K562 (cell line): Measurements from ENCODE around the gene ZNF358. TPM values are rescaled to one million over a fixed set of nuclear protein-coding genes. Genes with fewer than 3 reads are reported as not detected.

Experiments
- BACH1 ChIP-seq: fragments of 200-800 bp; sonication (Bioruptor generic); IDR thresholded peaks from 2 replicates; pipeline ENCODE4 v1.6.1; 2016; ENCODE audit warnings: missing genetic modification characterization, missing compliant biosample characterization
- C11orf30 ChIP-seq: fragments of 450-650 bp; IDR thresholded peaks from 2 replicates; pipeline ENCODE4 v1.6.1; 2016; ENCODE audit warnings: low read depth, mild to moderate bottlenecking
- CREM ChIP-seq: IDR thresholded peaks from 2 replicates; pipeline ENCODE4 v1.6.1; 2014; ENCODE audit warnings: antibody characterized with exemption, low read depth
- DEAF1 ChIP-seq: fragments of 450-650 bp; formaldehyde crosslinking; IDR thresholded peaks from 2 replicates; pipeline ENCODE4 v1.4.0; 2020; ENCODE audit warnings: mild to moderate bottlenecking, moderate library complexity
- EP300 ChIP-seq: IDR thresholded peaks from 2 replicates; pipeline ENCODE4 v1.6.1; 2012; ENCODE audit warnings: low read length, improper control_type of control experiment
- HOXB6 ChIP-seq: fragments of 250-450 bp; sonication (Bioruptor Pico); IDR thresholded peaks from 2 replicates; pipeline ENCODE4 v1.5.1; 2022; ENCODE audit warnings: mild to moderate bottlenecking, borderline replicate concordance
- MED1 ChIP-seq: sonication (generic); formaldehyde crosslinking; IDR thresholded peaks from 2 replicates; pipeline ENCODE4 v1.8.1; 2023; ENCODE audit warnings: missing genetic modification reagents, borderline replicate concordance
- NCOA1 ChIP-seq: fragments of 450-650 bp; IDR thresholded peaks from 2 replicates; pipeline ENCODE4 v1.6.1; 2016; ENCODE audit warnings: low read depth
- NR4A1 ChIP-seq, 2 experiments: fragments of 250-450 bp in 1 of 2; fragments of 450-650 bp in 1 of 2; sonication (Bioruptor Pico) in 1 of 2; IDR thresholded peaks; 2 replicates each; pipeline versions ENCODE4 v1.4.0 to v1.6.1; 2016 to 2020; ENCODE audit warnings: mild to moderate bottlenecking in 2 of 2, missing compliant biosample characterization in 1 of 2, missing genetic modification characterization in 1 of 2, moderate library complexity in 1 of 2
- SIN3B ChIP-seq: fragments of 450-650 bp; IDR thresholded peaks from 2 replicates; pipeline ENCODE4 v1.6.1; 2017; ENCODE audit warnings: low read depth, mild to moderate bottlenecking, moderate library complexity
- SRSF9 ChIP-seq: fragments of 200-400 bp; formaldehyde crosslinking; IDR thresholded peaks from 2 replicates; pipeline ENCODE4 v1.6.1; 2017; ENCODE audit warnings: low read depth, low read length, borderline replicate concordance
- polyA plus RNA-seq, 8 experiments: library from polyadenylated mRNA; depleted of rRNA in 4 of 8; stranded (reverse) in 5 of 8; unstranded in 3 of 8; fragments of >200 nt; fragmentation: Nextera tagmentation in 2 of 8; fragmentation: Illumina TruSeq in 1 of 8; extraction: Ambion mirVana in 2 of 8; extraction: Trizol in 1 of 8; gene quantifications; 2 replicates each; pipeline versions ENCODE4 v1.2.1 to v1.2.3, GENCODE V29; 2011 to 2014; ENCODE audit warnings: inconsistent platforms in 1 of 8, missing spikeins in 1 of 8
- total RNA-seq, 7 experiments: library from RNA; depleted of rRNA in 6 of 7; stranded (reverse); fragments of >200 nt in 6 of 7; fragmentation: Illumina TruSeq in 2 of 7; extraction: Trizol in 2 of 7; gene quantifications; 2 replicates each; pipeline versions ENCODE4 v1.2.1 to v1.2.3, GENCODE V29; 2011 to 2021; ENCODE audit warnings: low replicate concordance in 1 of 7
- TF ChIP-seq, protein P1 (sequence below): fragments of 450-650 bp; IDR thresholded peaks from 2 replicates; pipeline ENCODE4 v1.6.1; 2016; ENCODE audit warnings: mild to moderate bottlenecking, moderate library complexity
- TF ChIP-seq, protein P2 (sequence below): fragments of 450-650 bp; formaldehyde crosslinking; IDR thresholded peaks from 2 replicates; pipeline ENCODE4 v1.4.0; 2020; ENCODE audit warnings: mild to moderate bottlenecking, moderate library complexity

ZNF358 gene
- total and polyA plus RNA-seq, 9 of the 15 experiments (the other 6 are each of a cell fraction or from before 2014, with no cell fraction given) = 0.04 to 17.2 (median 4.9) TPM

DNA sequence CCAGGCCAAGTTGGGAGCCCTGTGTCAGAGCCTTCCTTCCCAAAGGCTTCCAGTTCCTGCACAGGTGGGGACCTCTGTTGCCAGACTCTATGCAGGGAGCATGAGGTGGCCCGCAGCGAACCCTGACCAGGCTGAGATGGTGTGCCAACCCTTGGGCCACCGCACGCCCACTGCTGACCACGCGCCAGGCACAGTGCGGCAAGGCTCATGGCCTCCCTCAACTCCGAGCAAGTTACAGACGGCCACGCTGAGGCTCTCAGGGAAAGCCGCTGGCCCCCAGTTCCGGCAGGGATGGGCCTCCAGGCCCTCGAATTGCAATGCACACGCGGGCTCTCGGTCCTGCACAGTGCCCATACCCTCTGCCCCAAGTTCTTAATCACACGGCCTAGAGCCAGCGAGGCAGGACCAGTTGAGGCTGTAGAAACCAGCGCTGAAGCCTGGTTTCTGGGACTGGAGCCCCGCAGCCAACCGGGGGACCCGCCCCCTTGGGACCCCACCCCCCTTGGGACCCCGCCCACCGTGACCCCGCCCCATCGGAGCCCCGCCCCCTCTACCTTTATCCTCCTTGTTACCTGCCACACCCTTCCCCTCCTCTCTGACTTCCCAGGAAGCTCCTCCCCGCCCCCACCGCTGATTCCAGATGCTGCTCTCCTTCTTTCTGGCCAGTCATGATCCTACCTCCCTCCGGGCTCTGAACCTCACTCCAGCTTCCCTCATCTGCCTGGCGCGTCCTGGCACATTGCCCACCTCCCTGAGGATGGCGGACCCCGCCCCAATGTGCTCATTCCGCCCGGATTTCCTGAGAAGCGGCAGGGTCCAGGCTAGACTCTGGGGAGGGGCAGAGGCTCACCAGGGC is 33.1 kb upstream of the ZNF358 start (continued):
- TF ChIP-seq HOXB6 (CRISPR knock-in tag) (no peak), SRSF9 (no peak), C11orf30 (no peak), NCOA1 (no peak), CREM (no peak), NR4A1 (CRISPR knock-in tag; IDR thresholded peaks at IDR 0.05) (no peak), NR4A1 (tag; IDR thresholded peaks at IDR 0.05) (no peak), DEAF1 (CRISPR knock-in tag) (no peak), MED1 (no peak), EP300 (no peak), SIN3B (no peak), BACH1 (tag) (no peak)
- TF ChIP-seq, protein P1, sequence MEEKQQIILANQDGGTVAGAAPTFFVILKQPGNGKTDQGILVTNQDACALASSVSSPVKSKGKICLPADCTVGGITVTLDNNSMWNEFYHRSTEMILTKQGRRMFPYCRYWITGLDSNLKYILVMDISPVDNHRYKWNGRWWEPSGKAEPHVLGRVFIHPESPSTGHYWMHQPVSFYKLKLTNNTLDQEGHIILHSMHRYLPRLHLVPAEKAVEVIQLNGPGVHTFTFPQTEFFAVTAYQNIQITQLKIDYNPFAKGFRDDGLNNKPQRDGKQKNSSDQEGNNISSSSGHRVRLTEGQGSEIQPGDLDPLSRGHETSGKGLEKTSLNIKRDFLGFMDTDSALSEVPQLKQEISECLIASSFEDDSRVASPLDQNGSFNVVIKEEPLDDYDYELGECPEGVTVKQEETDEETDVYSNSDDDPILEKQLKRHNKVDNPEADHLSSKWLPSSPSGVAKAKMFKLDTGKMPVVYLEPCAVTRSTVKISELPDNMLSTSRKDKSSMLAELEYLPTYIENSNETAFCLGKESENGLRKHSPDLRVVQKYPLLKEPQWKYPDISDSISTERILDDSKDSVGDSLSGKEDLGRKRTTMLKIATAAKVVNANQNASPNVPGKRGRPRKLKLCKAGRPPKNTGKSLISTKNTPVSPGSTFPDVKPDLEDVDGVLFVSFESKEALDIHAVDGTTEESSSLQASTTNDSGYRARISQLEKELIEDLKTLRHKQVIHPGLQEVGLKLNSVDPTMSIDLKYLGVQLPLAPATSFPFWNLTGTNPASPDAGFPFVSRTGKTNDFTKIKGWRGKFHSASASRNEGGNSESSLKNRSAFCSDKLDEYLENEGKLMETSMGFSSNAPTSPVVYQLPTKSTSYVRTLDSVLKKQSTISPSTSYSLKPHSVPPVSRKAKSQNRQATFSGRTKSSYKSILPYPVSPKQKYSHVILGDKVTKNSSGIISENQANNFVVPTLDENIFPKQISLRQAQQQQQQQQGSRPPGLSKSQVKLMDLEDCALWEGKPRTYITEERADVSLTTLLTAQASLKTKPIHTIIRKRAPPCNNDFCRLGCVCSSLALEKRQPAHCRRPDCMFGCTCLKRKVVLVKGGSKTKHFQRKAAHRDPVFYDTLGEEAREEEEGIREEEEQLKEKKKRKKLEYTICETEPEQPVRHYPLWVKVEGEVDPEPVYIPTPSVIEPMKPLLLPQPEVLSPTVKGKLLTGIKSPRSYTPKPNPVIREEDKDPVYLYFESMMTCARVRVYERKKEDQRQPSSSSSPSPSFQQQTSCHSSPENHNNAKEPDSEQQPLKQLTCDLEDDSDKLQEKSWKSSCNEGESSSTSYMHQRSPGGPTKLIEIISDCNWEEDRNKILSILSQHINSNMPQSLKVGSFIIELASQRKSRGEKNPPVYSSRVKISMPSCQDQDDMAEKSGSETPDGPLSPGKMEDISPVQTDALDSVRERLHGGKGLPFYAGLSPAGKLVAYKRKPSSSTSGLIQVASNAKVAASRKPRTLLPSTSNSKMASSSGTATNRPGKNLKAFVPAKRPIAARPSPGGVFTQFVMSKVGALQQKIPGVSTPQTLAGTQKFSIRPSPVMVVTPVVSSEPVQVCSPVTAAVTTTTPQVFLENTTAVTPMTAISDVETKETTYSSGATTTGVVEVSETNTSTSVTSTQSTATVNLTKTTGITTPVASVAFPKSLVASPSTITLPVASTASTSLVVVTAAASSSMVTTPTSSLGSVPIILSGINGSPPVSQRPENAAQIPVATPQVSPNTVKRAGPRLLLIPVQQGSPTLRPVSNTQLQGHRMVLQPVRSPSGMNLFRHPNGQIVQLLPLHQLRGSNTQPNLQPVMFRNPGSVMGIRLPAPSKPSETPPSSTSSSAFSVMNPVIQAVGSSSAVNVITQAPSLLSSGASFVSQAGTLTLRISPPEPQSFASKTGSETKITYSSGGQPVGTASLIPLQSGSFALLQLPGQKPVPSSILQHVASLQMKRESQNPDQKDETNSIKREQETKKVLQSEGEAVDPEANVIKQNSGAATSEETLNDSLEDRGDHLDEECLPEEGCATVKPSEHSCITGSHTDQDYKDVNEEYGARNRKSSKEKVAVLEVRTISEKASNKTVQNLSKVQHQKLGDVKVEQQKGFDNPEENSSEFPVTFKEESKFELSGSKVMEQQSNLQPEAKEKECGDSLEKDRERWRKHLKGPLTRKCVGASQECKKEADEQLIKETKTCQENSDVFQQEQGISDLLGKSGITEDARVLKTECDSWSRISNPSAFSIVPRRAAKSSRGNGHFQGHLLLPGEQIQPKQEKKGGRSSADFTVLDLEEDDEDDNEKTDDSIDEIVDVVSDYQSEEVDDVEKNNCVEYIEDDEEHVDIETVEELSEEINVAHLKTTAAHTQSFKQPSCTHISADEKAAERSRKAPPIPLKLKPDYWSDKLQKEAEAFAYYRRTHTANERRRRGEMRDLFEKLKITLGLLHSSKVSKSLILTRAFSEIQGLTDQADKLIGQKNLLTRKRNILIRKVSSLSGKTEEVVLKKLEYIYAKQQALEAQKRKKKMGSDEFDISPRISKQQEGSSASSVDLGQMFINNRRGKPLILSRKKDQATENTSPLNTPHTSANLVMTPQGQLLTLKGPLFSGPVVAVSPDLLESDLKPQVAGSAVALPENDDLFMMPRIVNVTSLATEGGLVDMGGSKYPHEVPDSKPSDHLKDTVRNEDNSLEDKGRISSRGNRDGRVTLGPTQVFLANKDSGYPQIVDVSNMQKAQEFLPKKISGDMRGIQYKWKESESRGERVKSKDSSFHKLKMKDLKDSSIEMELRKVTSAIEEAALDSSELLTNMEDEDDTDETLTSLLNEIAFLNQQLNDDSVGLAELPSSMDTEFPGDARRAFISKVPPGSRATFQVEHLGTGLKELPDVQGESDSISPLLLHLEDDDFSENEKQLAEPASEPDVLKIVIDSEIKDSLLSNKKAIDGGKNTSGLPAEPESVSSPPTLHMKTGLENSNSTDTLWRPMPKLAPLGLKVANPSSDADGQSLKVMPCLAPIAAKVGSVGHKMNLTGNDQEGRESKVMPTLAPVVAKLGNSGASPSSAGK = no peak
- TF ChIP-seq, protein P2, sequence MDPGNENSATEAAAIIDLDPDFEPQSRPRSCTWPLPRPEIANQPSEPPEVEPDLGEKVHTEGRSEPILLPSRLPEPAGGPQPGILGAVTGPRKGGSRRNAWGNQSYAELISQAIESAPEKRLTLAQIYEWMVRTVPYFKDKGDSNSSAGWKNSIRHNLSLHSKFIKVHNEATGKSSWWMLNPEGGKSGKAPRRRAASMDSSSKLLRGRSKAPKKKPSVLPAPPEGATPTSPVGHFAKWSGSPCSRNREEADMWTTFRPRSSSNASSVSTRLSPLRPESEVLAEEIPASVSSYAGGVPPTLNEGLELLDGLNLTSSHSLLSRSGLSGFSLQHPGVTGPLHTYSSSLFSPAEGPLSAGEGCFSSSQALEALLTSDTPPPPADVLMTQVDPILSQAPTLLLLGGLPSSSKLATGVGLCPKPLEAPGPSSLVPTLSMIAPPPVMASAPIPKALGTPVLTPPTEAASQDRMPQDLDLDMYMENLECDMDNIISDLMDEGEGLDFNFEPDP (CRISPR knock-in tag) = no peak
